ENCODE data around the gene CCNYL1.
"Not testable (repeated sequence)": the region's sequence is repeated elsewhere in the genome, so short reads cannot be mapped to it uniquely, and the experiment has no call there.

- not testable (repeated sequence) for TF ChIP-seq CTCF, POLR2A, POLR2AphosphoS5 (IDR thresholded peaks at IDR 0.05)
Measured at GRCh38 chr2:207761426-207761825, 50.0 kb downstream of the CCNYL1 start.

Data from prostate gland (tissue), 2 donors.